AG09309 (cell line): Measurements from ENCODE around the gene IFT81.
"Not testable (repeated sequence)": the region's sequence is repeated elsewhere in the genome, so short reads cannot be mapped to it uniquely, and the experiment has no call there.

ENCODE experiments used
- DNase-seq: peaks from one replicate; pipeline ENCODE4 v3.0.0-alpha.2; 2010; ENCODE audit warnings: low read depth
- H3K4me3 ChIP-seq: 2 replicates; pipeline ENCODE4 v1.5.1; 2011; ENCODE audit warnings: mild to moderate bottlenecking, low read depth, low read length, moderate library complexity; ENCODE audit not compliant: control insufficient read depth
- CTCF ChIP-seq: IDR thresholded peaks from 2 replicates; pipeline ENCODE4 v1.5.1; 2011; ENCODE audit warnings: mild to moderate bottlenecking, low read depth, low read length, inconsistent platforms; ENCODE audit not compliant: insufficient read depth, control insufficient read depth; ENCODE audit errors: missing control alignments

Gene IFT81

DNA sequence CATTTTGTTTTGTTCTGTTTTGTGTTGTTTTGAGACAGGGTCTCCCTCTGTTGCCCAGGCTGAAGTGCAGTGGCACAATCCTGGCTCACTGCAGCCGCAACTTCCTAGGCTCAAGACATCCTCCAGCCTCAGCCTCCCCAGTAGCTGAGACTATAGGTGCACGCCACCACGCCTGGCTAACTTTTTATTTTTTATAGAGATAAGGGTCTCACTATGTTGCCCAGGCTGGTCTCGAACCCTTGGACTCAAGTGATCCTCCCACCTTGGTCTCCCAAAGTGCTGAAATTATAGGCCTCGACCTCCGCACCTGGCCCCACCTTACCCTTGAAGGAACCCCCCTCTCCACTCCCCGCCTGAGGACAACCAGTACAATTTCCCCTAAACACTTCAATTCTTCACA, 7.5 kb upstream of the IFT81 start:
- DNase-seq = no peak
- no peak for TF ChIP-seq CTCF
- no peak overlapping the region for H3K4me3 ChIP-seq

- peak; percentile 28 for TF ChIP-seq CTCF
- DNase-seq, H3K4me3 ChIP-seq: not testable (repeated sequence)
Measured at GRCh38 chr12:110117210-110117609, 6.9 kb upstream of the IFT81 start.

GRCh38 chr12:110117956-110118685, 6.0 kb upstream of the IFT81 start:
- no peak for TF ChIP-seq CTCF

GRCh38 chr12:110122929-110123328, 1.2 kb upstream of the IFT81 start:
- DNase-seq = no peak
- no peak overlapping the region for H3K4me3 ChIP-seq
- no peak for TF ChIP-seq CTCF

More at GRCh38 chr12:110117956-110118685, 6.0 kb upstream of the IFT81 start:
- no peak overlapping the region for H3K4me3 ChIP-seq
- no peak for DNase-seq

DNA sequence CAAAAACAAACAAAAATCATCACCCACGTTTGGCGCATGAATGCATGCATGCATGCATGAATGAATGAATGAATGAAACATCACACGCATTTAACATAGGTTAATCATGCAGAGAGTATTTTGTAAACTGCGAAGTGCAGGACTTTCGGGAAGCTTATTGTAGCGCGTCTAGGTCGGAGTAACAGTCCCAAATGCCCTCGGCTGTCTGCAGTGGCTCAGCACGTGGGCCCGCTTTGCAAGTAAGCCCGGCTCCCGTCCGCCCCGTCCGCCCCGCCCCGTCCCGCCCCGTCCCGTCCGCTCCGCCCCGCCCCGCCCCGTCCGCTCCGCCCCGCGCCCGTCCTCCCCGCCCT, 263 bp upstream of the IFT81 start:
- no peak overlapping the region for H3K4me3 ChIP-seq
- DNase-seq = no peak
- TF ChIP-seq CTCF = no peak

DNA sequence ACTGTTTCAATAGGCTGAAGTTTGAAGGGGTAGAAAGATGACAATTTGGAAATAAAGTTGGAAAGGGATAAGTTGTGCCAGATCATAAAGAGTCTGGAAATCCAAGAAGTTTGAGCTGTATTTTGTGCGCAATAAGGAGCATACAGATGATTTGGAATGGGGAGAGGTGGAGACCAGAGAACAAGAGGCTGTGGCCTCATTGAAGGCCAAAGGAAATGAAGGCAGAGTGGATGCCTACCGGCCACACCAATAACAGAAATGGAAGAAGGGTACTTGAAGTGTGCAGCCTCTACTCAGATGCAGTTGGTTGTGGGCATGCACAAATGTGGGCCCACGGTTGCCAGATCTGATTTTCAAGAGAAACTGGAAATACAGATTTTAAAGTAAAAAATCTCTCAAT, 2.4 kb downstream of the IFT81 start:
- no peak for DNase-seq

More for the DNA sequence above, 2.4 kb downstream of the IFT81 start:
- no peak overlapping the region for H3K4me3 ChIP-seq
- TF ChIP-seq CTCF = no peak
